Amygdala (tissue), 56 donors: ENCODE measurements around the gene MYO18A.
"Not testable (repeated sequence)": the region's sequence is repeated elsewhere in the genome, so short reads cannot be mapped to it uniquely, and the experiment has no call there.

ENCODE experiments used
- DNase-seq, 56 donors: peaks; one replicate each; lab custom pipeline; 2025; lab: John Stamatoyannopoulos, UW

Gene MYO18A

DNA sequence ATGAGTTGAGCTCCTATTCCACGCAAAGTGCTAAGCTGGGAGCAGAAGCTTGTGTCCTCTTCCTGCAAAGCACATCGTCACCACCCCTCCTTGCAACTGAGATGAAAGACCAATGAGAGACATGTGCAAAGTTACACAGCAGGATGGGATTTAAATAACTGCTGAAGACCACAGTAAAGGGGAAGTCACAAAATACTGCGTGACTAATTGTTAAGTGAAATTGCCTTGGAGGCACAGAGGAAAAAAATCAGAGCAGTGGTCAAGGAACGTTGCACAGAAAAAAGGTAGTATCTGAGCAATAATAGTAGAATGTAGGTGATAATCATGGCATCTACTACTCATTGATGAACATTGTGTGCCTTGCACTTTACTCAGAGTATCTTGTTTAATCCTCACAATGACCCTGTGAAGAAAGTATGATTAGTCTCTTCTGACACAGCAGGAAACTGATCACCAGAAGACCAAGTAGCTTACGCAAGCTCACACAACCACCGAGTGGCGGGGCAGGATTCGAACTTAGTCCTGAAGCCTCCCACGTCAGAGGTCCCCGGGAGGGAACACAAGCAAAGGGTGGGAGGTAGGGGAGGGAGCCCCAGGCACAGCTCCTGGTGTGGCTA is 15.4 kb upstream of the MYO18A start:
- no peak for DNase-seq

DNA sequence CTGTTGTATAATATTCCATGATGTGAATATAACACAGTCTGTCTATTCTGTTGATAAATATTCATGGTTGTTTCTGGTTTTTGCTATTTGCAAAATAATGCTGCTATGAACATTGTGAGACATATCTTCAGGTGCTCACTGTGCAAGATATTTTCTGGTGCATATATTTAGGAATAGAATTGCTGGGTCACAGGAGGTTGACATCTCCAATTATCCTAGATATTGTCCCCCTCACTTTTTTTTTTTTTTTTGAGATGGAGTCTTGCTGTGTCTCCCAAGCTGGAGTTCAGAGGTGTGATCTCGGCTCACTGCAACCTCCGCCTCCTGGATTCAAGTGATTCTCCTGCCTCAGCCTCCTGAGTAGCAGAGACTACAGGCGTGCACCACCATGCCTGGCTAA is 14.5 kb upstream of the MYO18A start:
- no peak for DNase-seq

DNA sequence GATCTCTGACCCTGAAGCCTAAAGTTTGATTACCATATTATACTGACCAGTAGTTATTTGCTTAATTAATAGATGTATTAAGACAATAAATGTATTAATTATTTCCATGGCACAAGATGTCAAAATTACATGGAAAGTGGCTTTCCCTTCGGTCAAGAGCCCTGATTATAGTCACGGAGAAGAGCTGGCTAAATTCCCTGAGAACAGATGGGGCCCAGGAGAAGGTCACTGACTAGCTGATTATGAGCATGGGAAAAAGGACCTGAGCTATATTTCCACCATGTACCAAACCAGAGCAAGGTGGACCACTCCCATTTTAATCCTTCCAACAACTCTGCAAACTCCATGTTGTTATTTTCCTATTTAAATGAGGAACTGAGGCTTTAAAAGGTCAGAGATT is 12.9 kb upstream of the MYO18A start:
- no peak for DNase-seq

DNA sequence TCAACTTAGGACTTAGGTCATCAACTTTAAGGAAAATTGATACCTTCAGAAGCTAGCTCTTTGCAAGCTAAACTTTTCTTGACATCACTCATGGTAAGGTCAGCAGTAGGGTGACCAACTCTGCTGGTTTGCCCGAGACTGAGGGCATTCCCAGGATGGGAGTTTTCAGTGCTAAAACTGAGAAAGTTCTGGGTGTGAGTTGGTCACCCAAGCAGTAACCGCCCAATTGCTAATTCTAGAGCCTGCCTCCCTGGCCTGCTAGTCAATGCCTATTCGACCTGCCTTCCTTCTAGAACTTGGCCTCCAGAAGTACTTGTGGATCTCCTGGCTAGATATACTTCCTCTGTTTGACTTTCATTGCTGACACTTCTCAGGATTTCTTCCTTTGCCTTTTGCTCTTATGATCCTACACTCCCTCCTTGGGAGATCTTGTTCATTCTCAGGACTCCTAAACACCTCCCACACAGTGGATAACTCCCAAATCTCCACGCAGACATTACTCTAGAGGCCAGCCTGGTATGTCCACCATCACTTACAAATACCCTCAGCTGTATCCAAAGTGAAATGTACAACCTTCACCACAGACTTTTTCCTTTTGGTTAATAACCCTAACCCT is 10.5 kb upstream of the MYO18A start:
- DNase-seq: no peak

DNA sequence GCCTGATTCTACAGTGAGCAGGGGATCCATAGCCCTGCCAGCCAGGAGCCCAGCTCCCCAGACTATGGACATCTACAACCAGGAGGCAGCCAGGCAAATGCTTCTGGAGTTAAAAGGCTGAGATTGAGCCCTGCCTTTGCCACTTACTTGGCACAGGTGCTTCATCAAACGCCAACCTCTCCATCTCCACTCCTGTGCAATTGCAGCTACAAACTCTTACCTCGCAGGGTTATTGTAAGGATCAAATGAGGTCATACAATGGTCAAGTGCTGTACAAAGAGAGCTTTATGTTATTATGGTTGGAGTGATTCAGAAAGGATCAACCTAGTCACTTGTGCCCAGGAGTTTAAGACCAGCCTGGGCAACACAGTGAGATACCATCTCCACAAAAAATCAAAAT is 9.8 kb upstream of the MYO18A start:
- no peak for DNase-seq

DNA sequence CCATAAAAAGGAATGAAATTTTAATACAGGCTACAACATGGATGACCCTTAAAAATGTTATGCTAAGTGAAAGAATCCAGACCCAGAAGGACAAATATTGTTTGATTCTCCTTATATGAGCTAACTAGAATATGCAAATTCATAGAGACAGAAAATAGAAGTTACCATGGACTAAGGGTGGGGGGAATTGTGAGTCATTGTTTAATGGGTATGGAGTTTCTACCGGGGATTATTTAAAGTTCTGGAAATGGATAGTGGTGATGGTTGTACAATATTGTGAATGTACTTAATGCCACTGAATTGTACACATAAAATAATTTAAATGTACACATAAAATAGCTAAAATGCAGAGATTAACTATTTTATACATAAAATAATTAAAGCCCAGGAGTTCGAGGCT is 9.2 kb upstream of the MYO18A start:
- DNase-seq: no peak

DNA sequence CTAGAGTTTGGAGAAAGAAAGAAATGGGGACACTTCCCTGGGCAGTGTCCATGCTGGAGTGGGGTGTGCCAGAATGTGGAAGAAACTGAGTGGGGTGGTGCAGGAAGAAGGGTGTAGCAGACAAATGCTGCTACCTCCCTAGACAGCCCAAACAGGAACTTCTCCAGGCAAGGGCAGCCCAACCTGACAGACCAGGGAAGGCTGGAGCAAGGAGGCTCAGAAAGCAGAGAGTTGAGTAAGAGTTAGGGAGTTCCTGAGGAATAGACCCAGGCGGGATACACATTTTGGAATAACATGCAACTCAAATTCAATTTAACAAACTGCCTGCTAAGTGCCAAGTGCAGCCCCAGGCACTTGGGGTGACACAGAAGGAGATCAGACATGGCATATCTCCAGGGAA is 1.0 kb upstream of the MYO18A start:
- no peak for DNase-seq

DNA sequence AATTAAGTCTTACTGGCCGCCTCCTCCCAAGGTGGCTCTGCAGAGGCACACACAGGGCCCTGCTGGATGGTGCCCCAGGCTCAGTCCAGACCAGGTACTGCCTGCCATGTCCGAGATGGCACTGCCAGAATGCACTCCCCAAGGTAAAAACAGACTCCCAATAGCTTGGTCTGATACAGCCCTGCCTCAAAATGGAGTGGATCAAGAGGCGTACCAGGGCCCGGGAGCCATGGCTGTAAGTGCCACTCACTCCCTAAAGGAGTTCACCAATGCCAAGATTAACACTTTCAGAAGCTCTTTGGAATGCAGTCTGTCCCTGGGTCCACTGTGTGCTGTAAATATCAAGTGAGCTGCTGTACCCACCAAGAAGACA is 576 bp upstream of the MYO18A start:
- no peak for DNase-seq

DNA sequence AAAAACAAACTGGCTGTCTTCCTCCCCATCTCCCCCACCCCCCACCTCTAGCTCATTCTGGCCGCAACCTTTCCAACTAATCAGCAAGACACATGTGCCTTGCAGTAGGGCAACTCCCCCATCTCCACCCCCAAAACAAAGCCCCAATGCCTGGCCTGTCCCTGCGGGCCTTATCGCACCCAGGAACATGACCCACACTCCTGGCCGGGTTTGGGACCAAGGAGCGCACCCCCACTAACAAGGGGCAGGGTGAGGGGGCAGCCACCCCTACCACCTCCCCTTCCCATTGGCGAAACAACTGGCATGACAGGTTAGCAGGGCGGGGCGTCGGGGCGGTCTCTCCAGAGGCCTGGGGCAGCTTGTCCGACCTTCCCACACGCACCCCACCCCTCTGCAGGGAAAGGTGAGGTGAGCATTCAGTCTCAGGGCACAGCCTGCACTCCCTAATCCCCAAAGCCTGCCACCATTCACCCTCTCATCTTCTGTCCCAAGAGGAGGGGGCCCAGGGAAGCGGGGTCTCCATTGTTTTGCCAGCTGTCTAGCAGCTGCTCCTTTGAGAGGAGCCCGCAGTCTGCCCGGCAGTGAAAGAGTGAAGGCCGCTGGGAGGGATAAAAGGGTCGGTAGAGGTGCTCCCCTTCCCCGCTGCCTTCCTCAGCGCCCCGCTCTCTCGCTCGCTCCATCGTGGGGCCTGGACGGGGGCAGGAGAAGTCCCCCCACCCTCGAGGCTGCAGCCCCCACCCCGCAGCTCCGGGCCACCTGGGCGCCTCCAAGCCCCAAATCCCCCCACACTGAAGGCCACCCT is 765 bp downstream of the MYO18A start:
- DNase-seq: peak in 12 of 56 donors; percentile 19 to 74 (median 51)

DNA sequence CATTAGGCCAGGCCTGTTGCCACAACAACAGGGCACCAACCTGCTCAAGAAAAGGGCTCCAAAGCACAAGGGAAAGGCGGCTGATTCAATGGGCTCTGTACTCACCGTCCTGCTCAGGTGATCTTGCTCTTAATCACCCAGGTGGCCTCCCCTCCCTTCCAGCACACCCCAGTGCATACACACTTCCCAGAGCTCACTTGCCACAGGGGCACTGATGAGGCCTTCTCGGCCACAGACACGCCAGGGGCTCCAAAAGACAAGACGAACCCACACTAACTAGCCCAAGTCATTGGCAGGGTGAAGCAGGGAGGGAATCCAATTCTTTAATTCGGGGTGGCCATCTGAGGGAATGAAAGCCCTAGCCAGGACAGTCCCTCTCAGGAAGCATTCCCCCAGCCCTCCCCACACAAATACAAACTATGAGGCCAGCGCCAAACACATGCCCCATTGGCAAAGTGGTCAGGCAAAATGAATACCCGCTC is 1.4 kb downstream of the MYO18A start:
- DNase-seq: peak in 8 of 56 donors; percentile 25 to 63 (median 40)

DNA sequence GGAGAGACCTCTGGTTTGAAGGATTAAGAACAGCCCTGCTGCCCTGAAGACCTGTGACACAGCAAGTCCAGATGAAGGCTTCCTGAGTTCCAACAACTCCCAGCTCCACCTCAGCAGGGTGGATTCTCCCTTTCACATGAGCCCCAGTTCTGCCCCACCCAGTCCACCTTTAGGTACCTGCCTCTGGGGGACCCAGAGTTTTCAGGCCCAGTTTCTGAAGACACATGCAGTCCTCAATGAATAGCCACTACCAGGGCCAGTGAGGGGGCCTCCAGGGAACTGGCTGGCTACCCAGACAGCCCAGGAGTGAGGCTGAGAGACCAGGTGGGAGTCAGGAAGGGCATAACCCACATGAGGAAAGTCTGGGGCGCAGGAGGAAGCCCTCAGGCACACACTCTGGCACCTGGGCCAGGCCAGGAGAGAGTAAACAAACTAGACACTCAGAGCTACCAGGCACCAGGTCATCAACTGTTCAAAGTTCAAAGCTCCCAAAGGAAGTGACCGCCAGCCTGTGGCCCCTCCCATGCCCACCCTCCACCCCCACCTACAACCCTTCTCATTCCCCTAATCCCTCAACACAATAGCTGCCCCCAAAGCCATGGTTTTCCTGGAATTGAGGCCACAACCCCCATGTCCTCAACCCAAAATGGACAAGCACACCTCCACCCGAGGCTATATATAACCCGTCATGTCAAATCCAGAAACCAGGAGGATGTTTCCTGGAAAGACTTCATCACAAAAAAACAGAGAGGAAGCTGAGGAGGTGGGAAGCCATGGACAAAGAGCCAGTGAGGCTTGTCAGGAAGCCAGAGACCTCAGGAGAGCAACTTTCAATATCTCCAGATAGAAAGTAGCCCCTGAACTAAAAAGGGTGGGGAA is 2.1 kb downstream of the MYO18A start:
- no peak for DNase-seq

DNA sequence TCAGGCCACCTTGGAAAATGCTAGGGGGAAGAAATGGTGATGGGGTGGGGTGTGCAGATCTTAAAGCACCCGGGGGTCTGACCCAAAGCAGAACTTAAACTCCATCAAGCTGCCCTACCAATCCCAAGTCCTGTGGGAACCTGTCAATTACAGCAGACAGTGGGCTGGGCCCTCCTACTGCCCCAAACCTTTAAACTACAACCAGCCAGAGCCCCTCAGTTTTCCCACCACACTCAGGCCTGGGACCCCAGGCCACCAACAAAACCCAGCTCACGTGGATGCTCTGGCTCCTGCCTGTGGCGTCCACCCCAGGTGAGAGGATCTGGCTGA is 2.7 kb downstream of the MYO18A start:
- DNase-seq: no peak

DNA sequence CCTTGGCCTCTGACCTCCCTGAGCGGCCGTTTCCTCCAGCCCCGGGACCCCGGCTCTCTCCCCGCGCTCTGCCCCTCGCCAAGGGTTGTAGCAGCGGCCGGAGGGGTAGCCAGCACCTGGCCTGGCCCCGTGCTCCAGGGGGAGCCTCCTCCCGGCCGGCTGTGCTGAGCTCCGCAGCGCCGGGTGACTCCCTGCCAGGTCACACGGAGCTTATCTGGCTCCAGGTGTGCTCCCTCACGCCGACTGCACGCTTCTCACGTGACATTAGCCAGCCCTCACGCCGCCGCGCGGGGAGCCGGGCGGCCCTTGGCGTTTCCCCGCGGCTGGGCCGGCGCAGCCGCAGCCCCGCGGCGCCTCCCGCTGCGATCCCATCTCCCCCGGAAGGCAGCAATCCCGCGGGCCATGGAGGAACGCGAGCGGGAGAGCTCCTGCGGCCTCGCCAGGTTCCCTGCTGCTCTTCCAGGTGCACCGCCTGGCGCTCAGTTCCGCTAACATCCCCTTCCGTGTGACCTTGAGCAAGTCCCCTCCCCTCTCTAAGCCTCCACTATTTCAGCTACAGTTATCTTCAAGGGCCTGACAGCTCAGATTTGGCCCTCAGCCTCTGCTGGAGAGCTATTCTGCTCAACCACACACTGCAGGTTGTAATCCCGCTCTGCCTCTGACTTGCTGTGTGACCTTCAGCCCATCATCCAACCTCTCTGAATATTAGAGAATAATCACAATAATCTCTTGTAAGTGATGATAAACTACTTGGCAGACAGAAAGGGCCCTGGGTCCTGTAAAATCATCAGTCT is 3.4 kb downstream of the MYO18A start:
- peak in 5 of 56 donors; percentile 15 to 35 (median 24) for DNase-seq

DNA sequence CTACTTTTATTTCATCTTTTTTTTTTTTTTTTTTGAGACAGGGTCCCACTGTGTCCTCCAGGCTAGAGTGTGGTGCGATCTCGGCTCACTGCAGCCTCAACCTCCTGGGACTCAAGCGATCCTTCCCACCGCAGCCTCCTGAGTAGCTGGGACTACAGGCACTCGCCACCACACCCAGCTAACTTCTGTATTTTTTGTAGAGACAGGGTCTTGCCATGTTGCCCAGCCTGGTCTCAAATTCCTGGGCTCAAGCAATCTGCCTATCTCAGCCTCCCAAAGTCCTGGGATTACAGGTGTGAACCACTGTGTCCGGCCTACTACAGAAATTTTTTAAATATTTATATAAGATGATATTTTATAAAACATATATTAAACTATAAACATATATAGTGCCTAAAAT is 4.8 kb downstream of the MYO18A start:
- DNase-seq: no peak

DNA sequence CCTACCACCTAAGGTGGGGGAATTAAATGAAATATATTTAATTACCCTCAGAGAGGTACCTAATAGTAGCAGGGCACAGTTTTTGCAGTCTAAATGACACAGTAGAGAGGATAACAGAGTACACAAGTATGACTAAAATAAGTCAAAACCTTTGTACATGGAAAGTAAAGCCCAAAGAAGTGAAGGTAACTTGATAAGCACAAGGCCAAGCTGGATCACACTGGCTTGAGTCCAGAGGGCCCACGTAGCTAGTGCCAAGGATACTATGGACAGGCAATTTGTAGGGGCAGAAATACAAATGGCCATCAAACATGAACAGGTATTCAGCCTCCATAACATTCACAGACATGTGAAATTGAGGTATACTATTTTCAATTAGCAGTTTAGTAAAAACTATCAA is 7.6 kb downstream of the MYO18A start:
- DNase-seq: no peak

DNA sequence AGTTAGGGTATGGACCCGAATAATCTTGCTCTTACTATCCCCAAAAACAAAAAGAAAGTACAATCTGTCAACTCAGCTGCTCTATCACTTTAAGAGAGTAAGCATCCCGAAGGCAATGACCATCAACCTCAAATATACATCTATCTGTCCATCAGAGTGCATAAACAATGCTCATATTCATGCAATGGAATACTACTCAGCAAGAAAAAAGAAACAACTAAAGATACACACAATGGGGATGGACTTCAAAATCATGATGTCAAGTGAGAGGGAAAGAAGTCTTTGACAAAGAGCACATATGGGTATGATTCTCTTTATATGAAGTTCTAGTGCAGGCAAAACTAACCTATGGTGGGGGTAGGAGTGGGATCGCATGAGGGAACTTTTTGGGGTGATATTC is 9.5 kb downstream of the MYO18A start:
- DNase-seq: no peak

DNA sequence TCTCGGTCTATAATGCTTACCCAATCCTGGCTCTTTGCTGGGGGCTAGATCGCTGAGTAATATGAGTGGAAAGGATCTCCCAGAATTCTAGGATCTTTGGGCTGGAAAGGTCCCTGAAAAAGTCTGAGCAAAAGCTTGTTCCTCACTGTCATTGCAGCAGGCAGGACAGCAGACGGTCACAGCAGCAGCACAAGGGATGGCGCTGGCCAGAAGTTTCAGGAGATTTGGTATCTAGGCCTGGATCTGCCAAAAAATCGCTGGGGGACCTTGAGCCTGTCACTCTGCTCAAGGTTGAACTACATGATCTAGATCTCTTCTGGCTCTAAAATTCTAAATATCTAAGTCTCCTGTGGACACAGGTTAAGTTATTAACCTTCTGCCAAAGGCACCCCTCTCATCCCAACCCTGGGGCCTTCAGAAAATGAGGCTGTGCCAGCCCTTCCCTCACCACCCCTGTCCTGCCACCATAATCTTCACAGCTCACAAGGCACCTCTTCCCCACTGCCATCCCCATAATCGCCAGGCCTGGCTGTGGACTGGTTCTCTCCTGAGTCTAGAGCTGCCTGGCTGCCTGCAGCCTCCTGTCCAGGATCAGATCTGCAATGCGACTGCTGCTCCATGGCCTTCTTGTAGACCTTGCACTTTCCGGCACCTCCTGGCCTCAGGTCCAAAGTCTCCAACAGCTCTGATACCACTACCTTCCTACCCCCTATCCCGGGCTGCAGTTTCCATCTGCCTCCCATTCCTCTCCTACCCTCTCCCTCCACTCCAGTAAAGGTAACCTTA is 10.2 kb downstream of the MYO18A start:
- DNase-seq: no peak

DNA sequence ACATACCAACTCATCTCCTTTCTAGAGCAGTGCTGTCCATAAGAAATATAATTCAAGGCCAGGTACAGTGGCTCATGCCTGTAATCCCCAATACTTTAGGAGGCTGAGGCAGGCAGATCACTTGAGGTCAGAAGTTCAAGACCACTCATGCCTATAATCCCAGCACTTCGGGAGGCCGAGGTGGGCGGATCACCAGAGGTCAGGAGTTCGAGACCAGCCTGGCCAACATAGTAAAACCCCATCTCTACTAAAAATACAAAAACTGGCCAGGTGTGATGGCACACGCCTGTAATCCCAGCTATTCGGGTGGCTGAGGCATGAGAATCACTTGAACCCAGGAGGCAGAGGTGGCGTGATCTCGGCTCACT is 11.5 kb downstream of the MYO18A start:
- not testable (repeated sequence) for DNase-seq

DNA sequence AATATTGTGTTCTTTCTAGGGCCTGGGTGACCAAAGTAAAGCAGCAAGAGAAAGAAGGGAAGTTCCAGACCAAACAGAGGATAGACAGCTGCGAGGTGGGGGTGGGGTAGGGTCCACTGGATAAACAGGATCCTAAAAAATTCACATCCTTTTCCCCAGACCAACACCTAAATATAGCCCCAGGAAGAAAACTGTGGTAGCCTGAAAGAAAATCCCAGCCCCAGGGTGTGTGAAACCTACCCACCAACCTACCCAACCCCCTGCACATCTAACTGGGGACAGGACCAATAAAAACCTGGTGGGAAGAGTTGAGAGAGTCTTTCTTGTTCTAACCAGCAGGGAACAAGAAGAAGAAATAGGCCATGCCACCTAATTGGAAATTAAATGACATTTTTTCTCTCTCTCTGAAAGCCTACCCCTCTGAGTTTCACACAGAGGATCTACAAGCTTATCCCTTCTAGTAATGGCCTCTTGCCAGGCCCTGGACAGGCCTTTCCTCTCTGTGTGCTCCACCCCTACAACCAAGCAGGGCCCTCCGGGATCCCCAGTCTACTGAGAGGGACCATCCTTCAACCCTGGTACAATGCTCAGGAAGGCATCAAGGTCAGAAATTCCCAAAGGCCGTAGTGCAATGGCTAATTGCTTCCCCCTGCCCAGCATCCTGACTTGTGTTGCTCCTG is 12.0 kb downstream of the MYO18A start:
- DNase-seq: no peak
